Spleen (tissue), 7 donors: ENCODE results near the gene CFAP45.

Experiments
- CTCF ChIP-seq, 11 experiments: fragments of 200-600 bp in 7 of 11; fragments of 450-650 bp in 4 of 11; sonication (generic) in 4 of 11; IDR thresholded peaks in 8 of 11; conservative IDR thresholded peaks in 3 of 11; 1 replicate in 7 of 11; 2 replicates in 4 of 11; pipeline versions ENCODE4 v1.4.0 to v1.8.0; 2016 to 2021; ENCODE audit warnings: antibody characterized with exemption in 11 of 11, inconsistent platforms in 4 of 11, mild to moderate bottlenecking in 1 of 11
- POLR2A ChIP-seq, 3 donors: fragments of 450-650 bp; IDR thresholded peaks; one replicate each; pipeline ENCODE4 v1.5.1; 2017; ENCODE audit warnings: antibody characterized with exemption in 3 of 3, mild to moderate bottlenecking in 1 of 3
- POLR2AphosphoS5 ChIP-seq, 3 donors: sonication (generic); formaldehyde crosslinking; IDR thresholded peaks; one replicate each; pipeline ENCODE4 v1.5.1; 2017; ENCODE audit warnings: antibody characterized with exemption in 3 of 3
- donor health status: DM: no; HTN: no; CAD: no; lungs with moderate emphysema.
- donor health status: DM: no; HTN: no; CAD: no.
- donor health status: DM: no; HTN: no; CAD: no.

- TF ChIP-seq POLR2A (IDR thresholded peaks at IDR 0.05) (no peak), CTCF (IDR thresholded peaks at IDR 0.05 in 8 of 11, conservative IDR thresholded peaks at IDR 0.05 in 3 of 11) (no peak), POLR2AphosphoS5 (IDR thresholded peaks at IDR 0.05) (no peak)
Measured at GRCh38 chr1:159943278-159943640, 43.3 kb upstream of the CFAP45 start.
